H9 (cell line): ENCODE results near the gene TTLL9. TPM values are rescaled to one million over a fixed set of nuclear protein-coding genes. Genes with fewer than 3 reads are reported as not detected.

ENCODE experiments used
- DNase-seq: peaks from one replicate; pipeline ENCODE4 v3.0.0-alpha.2; 2017
- H2AFZ ChIP-seq: one replicate; pipeline ENCODE4 v1.6.1; 2013; ENCODE audit warnings: mild to moderate bottlenecking, low read length, control low read depth, moderate library complexity
- H2AK5ac ChIP-seq: 2 replicates; pipeline ENCODE4 v1.6.1; 2013; ENCODE audit warnings: low read length, control low read depth, mixed read lengths; ENCODE audit not compliant: insufficient read length
- H2BK120ac ChIP-seq: one replicate; pipeline ENCODE4 v1.6.1; 2013; ENCODE audit warnings: low read depth, mild to moderate bottlenecking, low read length, control low read depth, inconsistent platforms; ENCODE audit not compliant: poor library complexity, severe bottlenecking
- H2BK12ac ChIP-seq: 2 replicates; pipeline ENCODE4 v1.6.1; 2013; ENCODE audit warnings: low read length, control low read depth, mixed read lengths, low read depth; ENCODE audit not compliant: insufficient read length
- H2BK15ac ChIP-seq: 2 replicates; pipeline ENCODE4 v1.6.1; 2013; ENCODE audit warnings: low read depth, low read length, control low read depth
- H2BK20ac ChIP-seq: one replicate; pipeline ENCODE4 v1.6.1; 2013; ENCODE audit warnings: low read depth, mild to moderate bottlenecking, low read length, control low read depth, inconsistent platforms; ENCODE audit not compliant: poor library complexity, severe bottlenecking
- H2BK5ac ChIP-seq: 2 replicates; pipeline ENCODE4 v1.6.1; 2013; ENCODE audit warnings: low read length, control low read depth, mixed read lengths; ENCODE audit not compliant: insufficient read length
- H3K14ac ChIP-seq: 2 replicates; pipeline ENCODE4 v1.6.1; 2013; ENCODE audit warnings: low read length, control low read depth; ENCODE audit not compliant: insufficient read depth
- H3K18ac ChIP-seq: 2 replicates; pipeline ENCODE4 v1.6.1; 2013; ENCODE audit warnings: low read depth, mild to moderate bottlenecking, mixed read lengths, low read length, control low read depth; ENCODE audit not compliant: insufficient read length
- H3K23ac ChIP-seq: 2 replicates; pipeline ENCODE4 v1.6.1; 2013; ENCODE audit warnings: low read length, control low read depth, mixed read lengths, low read depth; ENCODE audit not compliant: insufficient read length
- H3K23me2 ChIP-seq: 2 replicates; pipeline ENCODE4 v1.6.1; 2013; ENCODE audit warnings: low read depth, mild to moderate bottlenecking, mixed read lengths, low read length, control low read depth; ENCODE audit not compliant: insufficient read length, poor library complexity, severe bottlenecking
- H3K27ac ChIP-seq: 2 replicates; pipeline ENCODE4 v1.5.1; 2013; ENCODE audit warnings: low read length, control low read depth, mixed read lengths, low read depth; ENCODE audit not compliant: insufficient read length
- H3K27me3 ChIP-seq: 2 replicates; pipeline ENCODE4 v1.6.1; 2013; ENCODE audit warnings: low read length, control low read depth, inconsistent platforms; ENCODE audit not compliant: insufficient read depth
- H3K4ac ChIP-seq: 2 replicates; pipeline ENCODE4 v1.6.1; 2013; ENCODE audit warnings: low read depth, mild to moderate bottlenecking, control low read depth, inconsistent platforms, low read length, moderate library complexity
- H3K4me1 ChIP-seq: 2 replicates; pipeline ENCODE4 v1.6.1; 2013; ENCODE audit warnings: low read length, control low read depth, inconsistent platforms; ENCODE audit not compliant: insufficient read depth
- H3K4me2 ChIP-seq: 2 replicates; pipeline ENCODE4 v1.6.1; 2013; ENCODE audit warnings: low read length, control low read depth, mixed read lengths; ENCODE audit not compliant: insufficient read length, insufficient read depth
- H3K56ac ChIP-seq: 2 replicates; pipeline ENCODE4 v1.6.1; 2013; ENCODE audit warnings: low read depth, mild to moderate bottlenecking, mixed read lengths, low read length, control low read depth; ENCODE audit not compliant: insufficient read length
- H3K79me1 ChIP-seq: 2 replicates; pipeline ENCODE4 v1.6.1; 2013; ENCODE audit warnings: low read depth, mild to moderate bottlenecking, moderate library complexity, low read length, control low read depth, inconsistent platforms; ENCODE audit not compliant: insufficient read depth, poor library complexity, severe bottlenecking
- H3K79me2 ChIP-seq: 2 replicates; pipeline ENCODE4 v1.6.1; 2013; ENCODE audit warnings: low read length, control low read depth, inconsistent platforms; ENCODE audit not compliant: insufficient read depth
- H3K9ac ChIP-seq: 2 replicates; pipeline ENCODE4 v1.6.1; 2013; ENCODE audit warnings: low read length, control low read depth, mixed read lengths; ENCODE audit not compliant: insufficient read length; ENCODE audit errors: extremely low read depth
- H3K9me3 ChIP-seq: one replicate; pipeline ENCODE4 v1.6.1; 2013; ENCODE audit warnings: low read depth, low read length, inconsistent platforms; ENCODE audit not compliant: control insufficient read depth
- H3T11ph ChIP-seq: one replicate; pipeline ENCODE4 v1.6.1; 2013; ENCODE audit warnings: mild to moderate bottlenecking, low read length, control low read depth, inconsistent platforms
- H4K20me1 ChIP-seq: one replicate; pipeline ENCODE4 v1.6.1; 2013; ENCODE audit not compliant: control insufficient read depth, insufficient read length, insufficient read depth
- H4K5ac ChIP-seq: 2 replicates; pipeline ENCODE4 v1.6.1; 2013; ENCODE audit warnings: low read depth, mild to moderate bottlenecking, mixed read lengths, low read length, control low read depth; ENCODE audit not compliant: insufficient read length
- H4K8ac ChIP-seq: replicated peaks from 2 replicates; pipeline ENCODE4 v1.6.1; 2013; ENCODE audit warnings: low read length, control low read depth, mixed read lengths, low read depth; ENCODE audit not compliant: insufficient read length
- H4K91ac ChIP-seq: 2 replicates; pipeline ENCODE4 v1.6.1; 2013; ENCODE audit warnings: low read depth, mild to moderate bottlenecking, moderate library complexity, mixed read lengths, low read length, control low read depth; ENCODE audit not compliant: insufficient read length
- H3K27ac Mint-ChIP-seq, 3 experiments: 2 replicates in 2 of 3; 3 replicates in 1 of 3; pipeline ENCODE4 v1.8.0; 2020 to 2021; ENCODE audit warnings: mixed read lengths in 3 of 3, mild to moderate bottlenecking in 1 of 3, moderate library complexity in 1 of 3
- H3K27me3 Mint-ChIP-seq: 2 replicates; pipeline ENCODE4 v1.8.0; 2021; ENCODE audit warnings: low read depth, mild to moderate bottlenecking, moderate library complexity, mixed read lengths
- H3K36me3 Mint-ChIP-seq, 3 experiments: 2 replicates in 2 of 3; 3 replicates in 1 of 3; pipeline ENCODE4 v1.8.0; 2020 to 2021; ENCODE audit warnings: low read depth in 3 of 3, mixed read lengths in 3 of 3; ENCODE audit not compliant: insufficient read depth in 1 of 3
- H3K4me1 Mint-ChIP-seq, 2 experiments: 2 replicates each; pipeline ENCODE4 v1.8.0; 2020; ENCODE audit warnings: mixed read lengths in 2 of 2
- H3K4me3 Mint-ChIP-seq, 2 experiments: 2 replicates in 1 of 2; 3 replicates in 1 of 2; pipeline ENCODE4 v1.8.0; 2020 to 2021; ENCODE audit warnings: mild to moderate bottlenecking in 2 of 2, mixed read lengths in 2 of 2, moderate library complexity in 1 of 2
- H3K9me3 Mint-ChIP-seq, 2 experiments: 2 replicates in 1 of 2; 3 replicates in 1 of 2; pipeline ENCODE4 v1.8.0; 2020; ENCODE audit warnings: mild to moderate bottlenecking in 2 of 2, mixed read lengths in 2 of 2, moderate library complexity in 1 of 2
- CTCF ChIP-seq: fragments of 200-600 bp; sonication (generic); conservative IDR thresholded peaks from 3 replicates; pipeline ENCODE4 v1.8.0; 2021; ENCODE audit warnings: antibody characterized with exemption, mild to moderate bottlenecking
- WGBS: extraction: QIAGEN DNeasy Blood & Tissue Kit; methylation state at CpG from one replicate; pipeline ENCODE4 v1.1.7; 2013; ENCODE audit warnings: missing lambda C conversion rate, low lambda C conversion rate, mixed read lengths; ENCODE audit not compliant: insufficient read length; ENCODE audit errors: extremely low coverage; 5-methylcytosine and 5-hydroxymethylcytosine counted together
- total RNA-seq: library from RNA; stranded (reverse); gene quantifications from 2 replicates; pipeline ENCODE4 v1.2.1, GENCODE V29; 2021

The TTLL9 gene
- total RNA-seq, 1 experiment from 2014 or later, result 0.20 TPM

- Histone ChIP-seq H3K79me2 (no peaks in the 10 kb centered on the region), H4K5ac (no peak within 1 kb of the TSS), H2BK15ac (no peak within 1 kb of the TSS), H3K56ac (no peak within 1 kb of the TSS), H3K79me1 (no peaks in the 10 kb centered on the region), H2BK5ac (no peak within 1 kb of the TSS), H3K23ac (no peak within 1 kb of the TSS), H3K4me2 (peak within 1 kb of the TSS; percentile 73), H2AK5ac (no peak within 1 kb of the TSS), H2BK12ac (no peak within 1 kb of the TSS), H3K18ac (no peak within 1 kb of the TSS), H3K4me1 (no peaks in the 10 kb centered on the region), H3K14ac (no peak within 1 kb of the TSS), H4K20me1 (no peaks in the 10 kb centered on the region), H3K9me3 (no peaks in the 10 kb centered on the region), H3K27me3 (peaks cover 2% of the 10 kb centered on the region; the same call in 1 of the 2 replicates), H3K9ac (peak within 1 kb of the TSS; percentile 11), H2BK20ac (no peak within 1 kb of the TSS), H2AFZ (peak within 1 kb of the TSS; percentile 24), H3K23me2 (peaks cover 7% of the 10 kb centered on the region), H3T11ph (no peak within 1 kb of the TSS), H4K8ac (no peak within 1 kb of the TSS), H3K4ac (no peak within 1 kb of the TSS), H2BK120ac (no peak within 1 kb of the TSS), H3K27ac (no peak within 1 kb of the TSS), H4K91ac (no peak within 1 kb of the TSS)
- DNase-seq, result peak; percentile 72
- H3K4me1 Mint-ChIP-seq, result peaks cover 14 to 23% of the 10 kb centered on the region in 2 experiments
- TF ChIP-seq CTCF, result no peak
- H3K27me3 Mint-ChIP-seq, result peaks cover 81% of the 10 kb centered on the region
- no CpG with 5 or more reads among the region's 38 CpGs for WGBS
- H3K36me3 Mint-ChIP-seq, result no peaks in the 10 kb centered on the region
- H3K27ac Mint-ChIP-seq, result peak within 1 kb of the TSS in 2 of 3 experiments; percentile 3 to 90; a peak in 3 of 7 replicates
- H3K4me3 Mint-ChIP-seq, result peak within 1 kb of the TSS; percentile 91 to 92
- H3K9me3 Mint-ChIP-seq, result no peaks in the 10 kb centered on the region; a peak in 1 of 5 replicates
Measured at GRCh38 chr20:31967830-31968249, 97.4 kb downstream of the TTLL9 start, which contains the start of gene XKR7. Gene XKR7 (plus strand): TSS chr20:31968151. CDS start chr20:31968176, 25 bp downstream.
